SK-N-SH treated with all-trans-retinoic acid at 6 μM for 48 hours (cell line): Measurements from ENCODE around the gene TTLL8.

Source experiments
- ATAC-seq: fragments of 200-7000 bp; cut with Tn5 transposase; 3 replicates; pipeline ENCODE4 v1.9.1; 2020; ENCODE audit warnings: mild to moderate bottlenecking, moderate library complexity
- ARNTL ChIP-seq: fragments of 450-650 bp; formaldehyde crosslinking; IDR thresholded peaks from 2 replicates; pipeline ENCODE4 v1.5.0; 2020; ENCODE audit warnings: low read depth, mild to moderate bottlenecking, moderate library complexity, borderline replicate concordance
- BACH2 ChIP-seq: fragments of 250-450 bp; sonication (Bioruptor Pico); IDR thresholded peaks from 2 replicates; pipeline ENCODE4 v1.9.0; 2021; ENCODE audit warnings: mild to moderate bottlenecking, borderline replicate concordance
- CREB5 ChIP-seq: fragments of 250-450 bp; sonication (Bioruptor Pico); IDR thresholded peaks from 2 replicates; pipeline ENCODE4 v1.5.1; 2020; ENCODE audit warnings: low read depth, mild to moderate bottlenecking, moderate library complexity
- CSDC2 ChIP-seq: fragments of 250-450 bp; sonication (Bioruptor Pico); IDR thresholded peaks from 2 replicates; pipeline ENCODE4 v1.5.0; 2020; ENCODE audit warnings: mild to moderate bottlenecking, moderate library complexity
- CSRNP3 ChIP-seq: fragments of 250-450 bp; sonication (Bioruptor Pico); IDR thresholded peaks from 2 replicates; pipeline ENCODE4 v1.5.1; 2021; ENCODE audit warnings: mild to moderate bottlenecking, moderate library complexity
- GLIS3 ChIP-seq: fragments of 250-450 bp; sonication (Bioruptor Pico); IDR thresholded peaks from 2 replicates; pipeline ENCODE4 v1.5.0; 2020; ENCODE audit warnings: mild to moderate bottlenecking, moderate library complexity
- ISL1 ChIP-seq: fragments of 250-450 bp; sonication (Bioruptor Pico); IDR thresholded peaks from 2 replicates; pipeline ENCODE4 v2.1.2; 2022; ENCODE audit warnings: mild to moderate bottlenecking, moderate library complexity
- OSR1 ChIP-seq: fragments of 250-450 bp; sonication (Bioruptor Pico); IDR thresholded peaks from 2 replicates; pipeline ENCODE4 v1.8.0; 2022; ENCODE audit warnings: moderate library complexity, mild to moderate bottlenecking, inconsistent platforms
- PATZ1 ChIP-seq: fragments of 250-450 bp; sonication (Bioruptor Pico); IDR thresholded peaks from 2 replicates; pipeline ENCODE4 v1.8.0; 2020; ENCODE audit warnings: mild to moderate bottlenecking, moderate library complexity, borderline replicate concordance
- POU6F1 ChIP-seq: fragments of 250-450 bp; sonication (Bioruptor Pico); IDR thresholded peaks from 2 replicates; pipeline ENCODE4 v1.8.0; 2021; ENCODE audit warnings: low read depth, mild to moderate bottlenecking, moderate library complexity, borderline replicate concordance
- PPARA ChIP-seq: fragments of 250-450 bp; sonication (Bioruptor Pico); IDR thresholded peaks from 2 replicates; pipeline ENCODE4 v1.5.0; 2020; ENCODE audit warnings: mild to moderate bottlenecking, borderline replicate concordance
- RARB ChIP-seq: fragments of 250-450 bp; sonication (Bioruptor Pico); IDR thresholded peaks from 2 replicates; pipeline ENCODE4 v1.8.0; 2021; ENCODE audit warnings: mild to moderate bottlenecking, moderate library complexity
- SNAI2 ChIP-seq: fragments of 250-450 bp; sonication (Bioruptor Pico); IDR thresholded peaks from 2 replicates; pipeline ENCODE4 v1.5.0; 2020; ENCODE audit warnings: mild to moderate bottlenecking, moderate library complexity
- TCF4 ChIP-seq: fragments of 250-450 bp; sonication (Bioruptor Pico); IDR thresholded peaks from 2 replicates; pipeline ENCODE4 v1.8.0; 2021; ENCODE audit warnings: mild to moderate bottlenecking, moderate library complexity, borderline replicate concordance
- TOX ChIP-seq: fragments of 250-450 bp; sonication (Bioruptor Pico); IDR thresholded peaks from 2 replicates; pipeline ENCODE4 v1.8.0; 2021; ENCODE audit warnings: mild to moderate bottlenecking, moderate library complexity, borderline replicate concordance
- TSHZ2 ChIP-seq: fragments of 250-450 bp; sonication (Bioruptor Pico); IDR thresholded peaks from 2 replicates; pipeline ENCODE4 v1.5.0; 2020; ENCODE audit warnings: mild to moderate bottlenecking, moderate library complexity
- ZC3H10 ChIP-seq: fragments of 250-450 bp; sonication (Bioruptor Pico); IDR thresholded peaks from 2 replicates; pipeline ENCODE4 v1.5.1; 2021; ENCODE audit warnings: mild to moderate bottlenecking, moderate library complexity
- ZFP3 ChIP-seq: fragments of 250-450 bp; sonication (Bioruptor Pico); IDR thresholded peaks from 2 replicates; pipeline ENCODE4 v1.5.0; 2020; ENCODE audit warnings: mild to moderate bottlenecking, moderate library complexity
- ZFP30 ChIP-seq: fragments of 450-650 bp; formaldehyde crosslinking; IDR thresholded peaks from 2 replicates; pipeline ENCODE4 v1.5.0; 2022; ENCODE audit warnings: mild to moderate bottlenecking, moderate library complexity
- ZNF565 ChIP-seq: fragments of 450-650 bp; formaldehyde crosslinking; conservative IDR thresholded peaks from 2 replicates; pipeline ENCODE4 v1.5.0; 2020; ENCODE audit warnings: low read depth, mild to moderate bottlenecking, moderate library complexity
- ZNF70 ChIP-seq: fragments of 450-650 bp; formaldehyde crosslinking; IDR thresholded peaks from 2 replicates; pipeline ENCODE4 v1.5.0; 2020; ENCODE audit warnings: mild to moderate bottlenecking, moderate library complexity
- ZNF8 ChIP-seq: fragments of 450-650 bp; formaldehyde crosslinking; IDR thresholded peaks from 2 replicates; pipeline ENCODE4 v1.5.0; 2020; ENCODE audit warnings: mild to moderate bottlenecking, moderate library complexity

TTLL8 gene

GRCh38 chr22:50086526-50086925, 28.4 kb upstream of the TTLL8 start:
- ATAC-seq, result no peak
- TF ChIP-seq ZNF70 (no peak), POU6F1 (CRISPR knock-in tag) (no peak), TOX (CRISPR knock-in tag) (no peak), ZC3H10 (CRISPR knock-in tag) (no peak), ZNF8 (CRISPR knock-in tag) (no peak), PPARA (CRISPR knock-in tag) (no peak), SNAI2 (CRISPR knock-in tag) (no peak)
- TF ChIP-seq, all 23 proteins: peak for 0

GRCh38 chr22:50085211-50085972, 27.3 kb upstream of the TTLL8 start, which contains the start of gene MLC1:
TSS of gene MLC1 (minus strand) at chr22:50085426. CDS start at chr22:50084902, 524 bp downstream.
- TF ChIP-seq CSRNP3 (no peak), CSDC2 (no peak), PATZ1 (CRISPR knock-in tag) (no peak), ARNTL (CRISPR knock-in tag) (no peak), BACH2 (no peak), RARB (CRISPR knock-in tag) (no peak), TCF4 (CRISPR knock-in tag) (no peak), GLIS3 (CRISPR knock-in tag) (no peak), CREB5 (CRISPR knock-in tag) (no peak), OSR1 (no peak), ISL1 (CRISPR knock-in tag) (no peak)
- TF ChIP-seq, all 23 proteins: peak for 0
- no peak for ATAC-seq

- TF ChIP-seq CREB5 (CRISPR knock-in tag) (no peak), TOX (CRISPR knock-in tag) (no peak), SNAI2 (CRISPR knock-in tag) (no peak), ZNF8 (CRISPR knock-in tag) (no peak), ZFP3 (CRISPR knock-in tag) (no peak), POU6F1 (CRISPR knock-in tag) (no peak), RARB (CRISPR knock-in tag) (no peak), CSRNP3 (no peak), ZFP30 (CRISPR knock-in tag) (no peak), OSR1 (no peak), TSHZ2 (CRISPR knock-in tag) (no peak), TCF4 (CRISPR knock-in tag) (no peak), CSDC2 (no peak), ZNF565 (CRISPR knock-in tag) (no peak), ARNTL (CRISPR knock-in tag) (no peak), BACH2 (no peak)
- no peak for ATAC-seq
Observed at GRCh38 chr22:50084614-50085021, 26.5 kb upstream of the TTLL8 start.
